ENCODE results near the gene SETBP1.

GRCh38 chr18:44893045-44893706, 212.5 kb downstream of the SETBP1 start:
- TF ChIP-seq CTCF (conservative IDR thresholded peaks at IDR 0.05 in 1 of 2, IDR thresholded peaks at IDR 0.05 in 1 of 2; ENCODE audit: extremely low read depth in 1 of 2, insufficient read depth in 1 of 2, low read depth in 1 of 2, low read length in 2 of 2): no peak
- no peak for TF ChIP-seq EZH2 (IDR thresholded peaks at IDR 0.05; ENCODE audit: borderline replicate concordance, low read length)
